ENCODE measurements around the gene MTMR12. TPM values are rescaled to one million over a fixed set of nuclear protein-coding genes. Genes with fewer than 3 reads are reported as not detected.

The MTMR12 gene
- total and polyA plus RNA-seq, 10 of the 15 experiments (the other 5 are each of a cell fraction or from before 2014, with no cell fraction given), result 5.0 to 22.9 (median 16.3) TPM

GRCh38 chr5:32309761-32310160 lies 3.0 kb downstream of the MTMR12 start:
- H3K27ac ChIP-seq (ENCODE audit: control insufficient read depth, insufficient read depth), result no peak overlapping the region
- TF ChIP-seq CTCF (IDR thresholded peaks at IDR 0.05 in 2 of 3, conservative IDR thresholded peaks at IDR 0.05 in 1 of 3; ENCODE audit: control insufficient read depth in 2 of 3, extremely low read depth in 1 of 3, insufficient read depth in 1 of 3, low read depth in 3 of 3, low read length in 3 of 3), result no peak
- no peak for TF ChIP-seq IRF5 (IDR thresholded peaks at IDR 0.05; ENCODE audit: borderline replicate concordance)
- TF ChIP-seq PRDM15 (CRISPR knock-in tag; IDR thresholded peaks at IDR 0.05), result no peak
- TF ChIP-seq RBBP5 (conservative IDR thresholded peaks at IDR 0.05), result no peak
- no peak for TF ChIP-seq CREB1 (IDR thresholded peaks at IDR 0.05; ENCODE audit: low read depth)
- no peak for TF ChIP-seq IKZF2 (IDR thresholded peaks at IDR 0.05)
- TF ChIP-seq SIX5 (IDR thresholded peaks at IDR 0.05; ENCODE audit: low read depth, low read length, severe bottlenecking), result no peak
- no peak for TF ChIP-seq ZNF217 (IDR thresholded peaks at IDR 0.05)
- no peak for TF ChIP-seq E2F4 (IDR thresholded peaks at IDR 0.05; ENCODE audit: low read depth, low read length)
- no peak for TF ChIP-seq HSF1 (IDR thresholded peaks at IDR 0.05; ENCODE audit: low read depth, low read length)
- no peak for TF ChIP-seq PKNOX1 (IDR thresholded peaks at IDR 0.05)
- no peak for TF ChIP-seq RELA (IDR thresholded peaks at IDR 0.05; ENCODE audit: borderline replicate concordance, partially characterized antibody)
- TF ChIP-seq MEF2A (IDR thresholded peaks at IDR 0.05; ENCODE audit: insufficient read depth, low read depth, low read length), result no peak

More at GRCh38 chr5:32309761-32310160, 3.0 kb downstream of the MTMR12 start:
- intact Hi-C loops (cut with micrococcal nuclease; ENCODE audit: unreplicated experiment), result no loop called here
- H3K9ac ChIP-seq (ENCODE audit: control insufficient read depth, insufficient read depth, low read length), result no peak overlapping the region
- SMC1A ChIA-PET (ENCODE audit: uncharacterized antibody, unreplicated experiment), result interaction anchor here (0.6 to 2.5 kb wide), 8 partner anchors 10 to 135 kb away, joined by 3 to 10 read pairs (median 4); partner anchors contain the start of gene GOLPH3
- WGBS (ENCODE audit: insufficient coverage, insufficient replicate concordance, low lambda C conversion rate, missing lambda C conversion rate), result 83% methylated on average over 6 of the region's 6 CpGs
- DNase-seq (ENCODE audit: low read depth, low spot score), result no peak
- POLR2A ChIA-PET, result interaction anchor here (0.9 to 1.3 kb wide), 3 partner anchors 26 to 34 kb away, joined by 3 read pairs; no protein-coding TSS in a partner anchor
- H3K9me3 ChIP-seq (replicated peaks; ENCODE audit: control insufficient read depth, insufficient read depth, low read length), result no peaks in the 10 kb centered on the region
- H3K36me3 ChIP-seq (ENCODE audit: control insufficient read depth in 2 of 2, insufficient read depth in 2 of 2, low read length in 1 of 2), result no peaks in the 10 kb centered on the region; a peak in 1 of 4 replicates
- H2AFZ ChIP-seq (ENCODE audit: control insufficient read depth, low read depth, low read length), result no peak overlapping the region
- peaks cover 13% of the 10 kb centered on the region for H3K4me1 ChIP-seq (ENCODE audit: control insufficient read depth, insufficient read depth, low read length)
- ATAC-seq, result no peak
- FAIRE-seq, result no peak
- H3K4me3 ChIP-seq, result peak overlapping the region; percentile 53; the same call in 1 of the 2 replicates
- in situ Hi-C loops (cut with MboI), result no loop called here
- H3K79me2 ChIP-seq (ENCODE audit: control insufficient read depth, insufficient read depth, low read length), result peaks cover 36% of the 10 kb centered on the region
- RAD21 ChIA-PET (ENCODE audit: unreplicated experiment), result interaction anchor here (0.7 to 1.0 kb wide), 2 partner anchors 29 to 217 kb away, joined by 3 read pairs; no protein-coding TSS in a partner anchor
- H3K27me3 ChIP-seq (replicated peaks in 1 of 2; ENCODE audit: control insufficient read depth in 2 of 2, insufficient read depth in 2 of 2, low read length in 1 of 2), result no peaks in the 10 kb centered on the region
- peak overlapping the region; percentile 36 for H3K4me2 ChIP-seq (ENCODE audit: control insufficient read depth, insufficient read depth)
- no peaks in the 10 kb centered on the region for H4K20me1 ChIP-seq (ENCODE audit: control insufficient read depth, insufficient read depth)
- CTCF ChIA-PET, result interaction anchor here (1.0 kb wide), 3 partner anchors 22 to 35 kb away, joined by 3 to 5 read pairs (median 3); no protein-coding TSS in a partner anchor
- no TSS peak for BruUV-seq (replicated peaks)
